ENCODE measurements around the gene SERINC5.

- no peak for TF ChIP-seq POLR2AphosphoS5 (IDR thresholded peaks at IDR 0.05; ENCODE audit: insufficient read depth, low read depth, low read length)
- TF ChIP-seq CTCF (IDR thresholded peaks at IDR 0.05; ENCODE audit: extremely low read depth in 1 of 2, insufficient read depth in 1 of 2, low read depth in 1 of 2, low read length in 2 of 2): no peak
Observed at GRCh38 chr5:80239680-80240367, 16.0 kb downstream of the SERINC5 start.

All from endothelial cell of umbilical vein (primary cell).